ENCODE data around the gene GUCA2B.

GUCA2B gene

GRCh38 chr1:42128964-42129363, 24.2 kb upstream of the GUCA2B start:
- Histone ChIP-seq H3K36me3 (ENCODE audit: control insufficient read depth, insufficient read depth, low read length) (no peaks in the 10 kb centered on the region), H3K27ac (ENCODE audit: low read depth, low read length, severe bottlenecking) (no peak overlapping the region), H3K9me3 (ENCODE audit: control insufficient read depth, low read length) (no peaks in the 10 kb centered on the region), H3K4me1 (ENCODE audit: control insufficient read depth, insufficient read depth, low read length, poor library complexity, severe bottlenecking) (no peaks in the 10 kb centered on the region), H3K4me3 (ENCODE audit: extremely low read depth, insufficient read depth, low read length, poor library complexity, severe bottlenecking) (no peak overlapping the region)
- 83 to 93% methylated on average over 2 of the region's 3 CpGs for WGBS, 2 experiments (ENCODE audit: insufficient coverage in 2 of 2)

- no peaks in the 10 kb centered on the region for H3K9me3 ChIP-seq (ENCODE audit: control insufficient read depth, low read length)
- no peak overlapping the region for H3K27ac ChIP-seq (ENCODE audit: low read depth, low read length, severe bottlenecking)
- no peaks in the 10 kb centered on the region for H3K4me1 ChIP-seq (ENCODE audit: control insufficient read depth, insufficient read depth, low read length, poor library complexity, severe bottlenecking)
- WGBS, 2 experiments (ENCODE audit: insufficient coverage in 2 of 2), result 95% methylated on average over 5 of the region's 5 CpGs
- no peaks in the 10 kb centered on the region for H3K36me3 ChIP-seq (ENCODE audit: control insufficient read depth, insufficient read depth, low read length)
- H3K4me3 ChIP-seq (ENCODE audit: extremely low read depth, insufficient read depth, low read length, poor library complexity, severe bottlenecking), result no peak overlapping the region
Observed at GRCh38 chr1:42130061-42130660, 23.0 kb upstream of the GUCA2B start.

- Histone ChIP-seq H3K9me3 (ENCODE audit: control insufficient read depth, low read length) (no peaks in the 10 kb centered on the region), H3K36me3 (ENCODE audit: control insufficient read depth, insufficient read depth, low read length) (no peaks in the 10 kb centered on the region), H3K4me1 (ENCODE audit: control insufficient read depth, insufficient read depth, low read length, poor library complexity, severe bottlenecking) (no peaks in the 10 kb centered on the region), H3K27ac (ENCODE audit: low read depth, low read length, severe bottlenecking) (no peak overlapping the region), H3K4me3 (ENCODE audit: extremely low read depth, insufficient read depth, low read length, poor library complexity, severe bottlenecking) (no peak overlapping the region)
- WGBS, 2 experiments (ENCODE audit: insufficient coverage in 2 of 2), result 84 to 90% methylated on average over 3 of the region's 5 CpGs
Observed at GRCh38 chr1:42133390-42133789, 19.8 kb upstream of the GUCA2B start.

GRCh38 chr1:42133809-42134526, 19.2 kb upstream of the GUCA2B start:
- Histone ChIP-seq H3K36me3 (ENCODE audit: control insufficient read depth, insufficient read depth, low read length) (no peaks in the 10 kb centered on the region), H3K9me3 (ENCODE audit: control insufficient read depth, low read length) (no peaks in the 10 kb centered on the region), H3K27ac (ENCODE audit: low read depth, low read length, severe bottlenecking) (no peak overlapping the region), H3K4me3 (ENCODE audit: extremely low read depth, insufficient read depth, low read length, poor library complexity, severe bottlenecking) (no peak overlapping the region), H3K4me1 (ENCODE audit: control insufficient read depth, insufficient read depth, low read length, poor library complexity, severe bottlenecking) (no peaks in the 10 kb centered on the region)
- 84 to 94% methylated on average over 3 to 8 of the region's 10 CpGs for WGBS, 2 experiments (ENCODE audit: insufficient coverage in 2 of 2)

GRCh38 chr1:42135426-42135825, 17.8 kb upstream of the GUCA2B start:
- H3K4me1 ChIP-seq (ENCODE audit: control insufficient read depth, insufficient read depth, low read length, poor library complexity, severe bottlenecking), result no peaks in the 10 kb centered on the region
- no peak overlapping the region for H3K4me3 ChIP-seq (ENCODE audit: extremely low read depth, insufficient read depth, low read length, poor library complexity, severe bottlenecking)
- no peaks in the 10 kb centered on the region for H3K9me3 ChIP-seq (ENCODE audit: control insufficient read depth, low read length)
- no peaks in the 10 kb centered on the region for H3K36me3 ChIP-seq (ENCODE audit: control insufficient read depth, insufficient read depth, low read length)
- no peak overlapping the region for H3K27ac ChIP-seq (ENCODE audit: low read depth, low read length, severe bottlenecking)
- 88 to 100% methylated on average over 2 to 3 of the region's 3 CpGs for WGBS, 2 experiments (ENCODE audit: insufficient coverage in 2 of 2)

GRCh38 chr1:42136466-42136865, 16.7 kb upstream of the GUCA2B start:
- H3K9me3 ChIP-seq (ENCODE audit: control insufficient read depth, low read length), result no peaks in the 10 kb centered on the region
- H3K4me3 ChIP-seq (ENCODE audit: extremely low read depth, insufficient read depth, low read length, poor library complexity, severe bottlenecking), result no peak overlapping the region
- H3K4me1 ChIP-seq (ENCODE audit: control insufficient read depth, insufficient read depth, low read length, poor library complexity, severe bottlenecking), result no peaks in the 10 kb centered on the region
- H3K36me3 ChIP-seq (ENCODE audit: control insufficient read depth, insufficient read depth, low read length), result no peaks in the 10 kb centered on the region
- no peak overlapping the region for H3K27ac ChIP-seq (ENCODE audit: low read depth, low read length, severe bottlenecking)

GRCh38 chr1:42137766-42138165, 15.4 kb upstream of the GUCA2B start:
- Histone ChIP-seq H3K4me1 (ENCODE audit: control insufficient read depth, insufficient read depth, low read length, poor library complexity, severe bottlenecking) (no peaks in the 10 kb centered on the region), H3K4me3 (ENCODE audit: extremely low read depth, insufficient read depth, low read length, poor library complexity, severe bottlenecking) (no peak overlapping the region), H3K36me3 (ENCODE audit: control insufficient read depth, insufficient read depth, low read length) (no peaks in the 10 kb centered on the region), H3K27ac (ENCODE audit: low read depth, low read length, severe bottlenecking) (no peak overlapping the region), H3K9me3 (ENCODE audit: control insufficient read depth, low read length) (no peaks in the 10 kb centered on the region)
- WGBS, 2 experiments (ENCODE audit: insufficient coverage in 2 of 2), result 86 to 89% methylated on average over 8 to 9 of the region's 10 CpGs

GRCh38 chr1:42138586-42138985, 14.6 kb upstream of the GUCA2B start:
- H3K27ac ChIP-seq (ENCODE audit: low read depth, low read length, severe bottlenecking), result no peak overlapping the region
- H3K36me3 ChIP-seq (ENCODE audit: control insufficient read depth, insufficient read depth, low read length), result no peaks in the 10 kb centered on the region
- no peak overlapping the region for H3K4me3 ChIP-seq (ENCODE audit: extremely low read depth, insufficient read depth, low read length, poor library complexity, severe bottlenecking)
- H3K4me1 ChIP-seq (ENCODE audit: control insufficient read depth, insufficient read depth, low read length, poor library complexity, severe bottlenecking), result peaks cover 5% of the 10 kb centered on the region
- H3K9me3 ChIP-seq (ENCODE audit: control insufficient read depth, low read length), result no peaks in the 10 kb centered on the region
- WGBS, 2 experiments (ENCODE audit: insufficient coverage in 2 of 2), result 89 to 93% methylated on average over 3 of the region's 4 CpGs

GRCh38 chr1:42139444-42139843, 13.8 kb upstream of the GUCA2B start:
- H3K9me3 ChIP-seq (ENCODE audit: control insufficient read depth, low read length), result no peaks in the 10 kb centered on the region
- H3K36me3 ChIP-seq (ENCODE audit: control insufficient read depth, insufficient read depth, low read length), result no peaks in the 10 kb centered on the region
- H3K27ac ChIP-seq (ENCODE audit: low read depth, low read length, severe bottlenecking), result no peak overlapping the region
- H3K4me1 ChIP-seq (ENCODE audit: control insufficient read depth, insufficient read depth, low read length, poor library complexity, severe bottlenecking), result peaks cover 5% of the 10 kb centered on the region
- WGBS, 2 experiments (ENCODE audit: insufficient coverage in 2 of 2), result no CpG with 5 or more reads among the region's 3 CpGs
- H3K4me3 ChIP-seq (ENCODE audit: extremely low read depth, insufficient read depth, low read length, poor library complexity, severe bottlenecking), result no peak overlapping the region

- Histone ChIP-seq H3K27ac (ENCODE audit: low read depth, low read length, severe bottlenecking) (no peak overlapping the region), H3K36me3 (ENCODE audit: control insufficient read depth, insufficient read depth, low read length) (no peaks in the 10 kb centered on the region), H3K4me3 (ENCODE audit: extremely low read depth, insufficient read depth, low read length, poor library complexity, severe bottlenecking) (no peak overlapping the region), H3K4me1 (ENCODE audit: control insufficient read depth, insufficient read depth, low read length, poor library complexity, severe bottlenecking) (peaks cover 5% of the 10 kb centered on the region), H3K9me3 (ENCODE audit: control insufficient read depth, low read length) (no peaks in the 10 kb centered on the region)
- WGBS, 2 experiments (ENCODE audit: insufficient coverage in 2 of 2), result 83 to 93% methylated on average over 1 of the region's 2 CpGs
Observed at GRCh38 chr1:42140191-42140590, 13.0 kb upstream of the GUCA2B start.

GRCh38 chr1:42141978-42142377, 11.2 kb upstream of the GUCA2B start:
- Histone ChIP-seq H3K4me1 (ENCODE audit: control insufficient read depth, insufficient read depth, low read length, poor library complexity, severe bottlenecking) (peaks cover 5% of the 10 kb centered on the region), H3K9me3 (ENCODE audit: control insufficient read depth, low read length) (no peaks in the 10 kb centered on the region), H3K27ac (ENCODE audit: low read depth, low read length, severe bottlenecking) (no peak overlapping the region), H3K36me3 (ENCODE audit: control insufficient read depth, insufficient read depth, low read length) (no peaks in the 10 kb centered on the region), H3K4me3 (ENCODE audit: extremely low read depth, insufficient read depth, low read length, poor library complexity, severe bottlenecking) (no peak overlapping the region)
- 81 to 90% methylated on average over 4 to 5 of the region's 5 CpGs for WGBS, 2 experiments (ENCODE audit: insufficient coverage in 2 of 2)
